Measurements from ENCODE around the gene SNRPE.

DNA sequence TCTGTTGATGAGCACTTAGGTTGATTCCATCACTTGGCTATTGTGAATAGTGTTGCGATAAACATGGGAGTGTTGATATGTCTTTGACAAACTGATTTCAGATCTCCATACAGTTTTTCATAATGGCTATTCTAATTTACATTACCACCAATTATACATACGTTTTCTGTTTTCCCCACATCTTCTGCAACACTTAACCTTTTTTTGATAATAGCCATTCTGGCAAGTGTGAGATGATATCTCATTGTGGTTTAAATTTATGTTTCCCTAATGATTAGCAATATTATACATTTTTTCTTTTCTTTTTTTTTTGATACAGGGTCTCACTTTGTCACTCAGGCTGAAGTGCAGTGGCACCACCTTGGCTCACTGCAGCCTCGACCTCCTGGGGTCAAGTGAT lies 17.0 kb downstream of the SNRPE start:
- TF ChIP-seq POLR2AphosphoS5 (IDR thresholded peaks at IDR 0.05; ENCODE audit: low read depth, low read length) (no peak), TAF1 (IDR thresholded peaks at IDR 0.05; ENCODE audit: low read depth, low read length) (no peak), POLR2A (IDR thresholded peaks at IDR 0.05; ENCODE audit: low read depth, low read length) (no peak), SPI1 (IDR thresholded peaks at IDR 0.05; ENCODE audit: low read depth, low read length) (no peak), PAX5 (IDR thresholded peaks at IDR 0.05; ENCODE audit: insufficient read depth, low read length, severe bottlenecking) (no peak)

All from GM12891 (cell line).